Ovary (tissue), 3 donors: ENCODE data around the gene TBCD.

Experiments used
- POLR2A ChIP-seq: fragments of 450-650 bp; IDR thresholded peaks from one replicate; pipeline ENCODE4 v1.6.1; 2017; ENCODE audit warnings: antibody characterized with exemption, mild to moderate bottlenecking, moderate library complexity
- TF ChIP-seq, protein P1 (sequence below), 3 donors: fragments of 450-650 bp in 2 of 3; fragments of 200-600 bp in 1 of 3; IDR thresholded peaks; one replicate each; pipeline versions ENCODE4 v1.5.1 to v1.8.0; 2016 to 2022; ENCODE audit warnings: antibody characterized with exemption in 3 of 3, mild to moderate bottlenecking in 1 of 3
- donor health status: DM: no; HTN: no; CAD: no.

DNA sequence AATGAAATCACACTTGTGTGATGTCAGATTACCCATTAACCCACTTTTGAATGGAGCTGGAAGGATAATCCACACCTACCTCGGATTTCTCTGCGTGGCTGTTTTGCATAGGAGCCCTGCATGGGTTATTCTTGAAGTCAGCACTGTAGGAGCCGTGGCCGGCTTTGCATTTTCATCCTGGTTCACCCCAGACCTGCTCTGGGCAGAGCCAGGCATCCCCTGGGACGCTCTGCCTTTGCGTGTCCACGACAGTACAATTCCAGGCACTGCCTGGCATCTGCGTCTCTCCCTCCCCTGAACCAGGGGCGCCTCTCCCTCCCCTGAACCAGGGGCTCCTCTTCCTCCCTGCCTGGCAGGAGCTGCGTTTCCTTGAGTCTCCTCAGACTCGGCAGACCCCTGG lies 117.7 kb downstream of the TBCD start:
- TF ChIP-seq, protein P1, sequence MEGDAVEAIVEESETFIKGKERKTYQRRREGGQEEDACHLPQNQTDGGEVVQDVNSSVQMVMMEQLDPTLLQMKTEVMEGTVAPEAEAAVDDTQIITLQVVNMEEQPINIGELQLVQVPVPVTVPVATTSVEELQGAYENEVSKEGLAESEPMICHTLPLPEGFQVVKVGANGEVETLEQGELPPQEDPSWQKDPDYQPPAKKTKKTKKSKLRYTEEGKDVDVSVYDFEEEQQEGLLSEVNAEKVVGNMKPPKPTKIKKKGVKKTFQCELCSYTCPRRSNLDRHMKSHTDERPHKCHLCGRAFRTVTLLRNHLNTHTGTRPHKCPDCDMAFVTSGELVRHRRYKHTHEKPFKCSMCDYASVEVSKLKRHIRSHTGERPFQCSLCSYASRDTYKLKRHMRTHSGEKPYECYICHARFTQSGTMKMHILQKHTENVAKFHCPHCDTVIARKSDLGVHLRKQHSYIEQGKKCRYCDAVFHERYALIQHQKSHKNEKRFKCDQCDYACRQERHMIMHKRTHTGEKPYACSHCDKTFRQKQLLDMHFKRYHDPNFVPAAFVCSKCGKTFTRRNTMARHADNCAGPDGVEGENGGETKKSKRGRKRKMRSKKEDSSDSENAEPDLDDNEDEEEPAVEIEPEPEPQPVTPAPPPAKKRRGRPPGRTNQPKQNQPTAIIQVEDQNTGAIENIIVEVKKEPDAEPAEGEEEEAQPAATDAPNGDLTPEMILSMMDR (IDR thresholded peaks at IDR 0.05) = no peak
- no peak for TF ChIP-seq POLR2A
